ENCODE results near the gene OSBPL10.

OSBPL10 gene

GRCh38 chr3:31776016-31776415 is 205.0 kb downstream of the OSBPL10 start:
- Mint-ChIP-seq H3K36me3 (ENCODE audit: low read depth) (no peaks in the 10 kb centered on the region), H3K9me3 (peaks cover 5% of the 10 kb centered on the region), H3K4me3 (no peak overlapping the region), H3K4me1 (ENCODE audit: low read depth) (peaks cover 22% of the 10 kb centered on the region), H3K27me3 (peaks cover 7% of the 10 kb centered on the region), H3K27ac (no peak overlapping the region)

GRCh38 chr3:31775383-31775782 is 205.7 kb downstream of the OSBPL10 start:
- Mint-ChIP-seq H3K9me3 (peaks cover 5% of the 10 kb centered on the region), H3K4me3 (no peak overlapping the region), H3K4me1 (ENCODE audit: low read depth) (peaks cover 24% of the 10 kb centered on the region), H3K27me3 (peaks cover 7% of the 10 kb centered on the region), H3K27ac (peak overlapping the region; percentile 51), H3K36me3 (ENCODE audit: low read depth) (no peaks in the 10 kb centered on the region)

DNA sequence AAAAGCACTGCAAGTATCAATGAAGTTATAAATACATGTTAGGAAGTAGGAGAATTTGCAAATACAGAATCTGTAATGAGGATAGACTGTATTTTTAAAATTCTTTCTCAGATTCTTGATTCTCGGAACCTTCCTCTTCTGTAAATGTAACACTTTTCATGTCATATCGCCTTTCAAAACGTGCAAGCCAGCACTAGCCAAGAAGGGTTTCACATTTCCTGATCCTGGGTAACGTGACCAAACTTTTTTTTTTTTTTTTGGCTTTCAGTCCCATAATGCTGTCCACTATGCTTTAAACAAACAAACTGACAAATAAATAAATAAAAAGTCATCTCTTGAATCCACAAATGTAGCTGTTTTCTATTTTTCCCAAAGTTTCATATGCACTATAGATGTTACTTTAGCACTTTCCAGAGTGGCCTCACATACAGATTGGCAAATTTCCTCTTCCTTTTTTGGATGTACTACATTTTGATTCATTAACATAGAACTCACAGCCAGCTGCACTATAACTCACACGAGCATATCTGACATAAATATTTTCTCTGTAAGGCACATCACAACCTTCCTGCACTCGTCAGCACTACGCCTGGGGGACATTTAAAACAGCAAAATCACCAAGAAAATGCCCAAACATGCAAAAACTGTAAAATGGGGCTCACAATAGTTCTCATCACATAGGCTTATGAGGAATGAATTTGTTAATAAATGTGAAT is 208.1 kb downstream of the OSBPL10 start:
- no peaks in the 10 kb centered on the region for H3K9me3 Mint-ChIP-seq
- no peaks in the 10 kb centered on the region for H3K36me3 Mint-ChIP-seq (ENCODE audit: low read depth)
- peaks cover 28% of the 10 kb centered on the region for H3K4me1 Mint-ChIP-seq (ENCODE audit: low read depth)
- peak overlapping the region; percentile 83 for H3K27ac Mint-ChIP-seq
- no peak overlapping the region for H3K4me3 Mint-ChIP-seq
- peaks cover 7% of the 10 kb centered on the region for H3K27me3 Mint-ChIP-seq

DNA sequence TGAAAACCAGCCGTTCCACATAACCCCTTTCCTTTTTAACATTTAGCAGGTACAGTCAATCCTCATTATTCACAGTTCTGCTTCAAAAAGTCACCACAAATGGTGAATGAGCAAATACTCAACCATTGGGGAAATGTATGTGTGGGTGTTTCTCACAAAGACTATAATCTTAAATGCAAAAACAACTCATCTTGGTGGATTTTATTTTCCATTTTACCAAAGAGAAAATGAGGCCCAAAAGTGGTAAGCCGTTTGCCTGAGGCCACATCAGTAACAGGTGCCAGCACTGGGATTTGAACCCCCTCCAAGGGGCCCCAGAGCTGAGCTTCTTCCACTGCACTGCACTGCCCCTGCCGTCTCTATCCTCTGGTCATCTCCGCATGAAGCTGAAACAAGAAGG is 208.8 kb downstream of the OSBPL10 start:
- peaks cover 32% of the 10 kb centered on the region for H3K4me1 Mint-ChIP-seq (ENCODE audit: low read depth)
- peak overlapping the region; percentile 83 for H3K27ac Mint-ChIP-seq
- no peaks in the 10 kb centered on the region for H3K36me3 Mint-ChIP-seq (ENCODE audit: low read depth)
- peaks cover 7% of the 10 kb centered on the region for H3K27me3 Mint-ChIP-seq
- no peaks in the 10 kb centered on the region for H3K9me3 Mint-ChIP-seq
- H3K4me3 Mint-ChIP-seq, result no peak overlapping the region

GRCh38 chr3:31770822-31771326 is 210.2 kb downstream of the OSBPL10 start:
- H3K27ac Mint-ChIP-seq, result no peak overlapping the region
- H3K4me1 Mint-ChIP-seq (ENCODE audit: low read depth), result peaks cover 32% of the 10 kb centered on the region

GRCh38 chr3:31768479-31769125 is 212.5 kb downstream of the OSBPL10 start:
- H3K9me3 Mint-ChIP-seq, result no peaks in the 10 kb centered on the region
- no peak overlapping the region for H3K4me3 Mint-ChIP-seq
- H3K27me3 Mint-ChIP-seq, result no peaks in the 10 kb centered on the region
- H3K27ac Mint-ChIP-seq, result no peak overlapping the region
- H3K4me1 Mint-ChIP-seq (ENCODE audit: low read depth), result peaks cover 32% of the 10 kb centered on the region
- no peaks in the 10 kb centered on the region for H3K36me3 Mint-ChIP-seq (ENCODE audit: low read depth)

More at GRCh38 chr3:31770822-31771326, 210.2 kb downstream of the OSBPL10 start:
- Mint-ChIP-seq H3K4me3 (no peak overlapping the region), H3K27me3 (peaks cover 7% of the 10 kb centered on the region), H3K36me3 (ENCODE audit: low read depth) (no peaks in the 10 kb centered on the region), H3K9me3 (no peaks in the 10 kb centered on the region)

DNA sequence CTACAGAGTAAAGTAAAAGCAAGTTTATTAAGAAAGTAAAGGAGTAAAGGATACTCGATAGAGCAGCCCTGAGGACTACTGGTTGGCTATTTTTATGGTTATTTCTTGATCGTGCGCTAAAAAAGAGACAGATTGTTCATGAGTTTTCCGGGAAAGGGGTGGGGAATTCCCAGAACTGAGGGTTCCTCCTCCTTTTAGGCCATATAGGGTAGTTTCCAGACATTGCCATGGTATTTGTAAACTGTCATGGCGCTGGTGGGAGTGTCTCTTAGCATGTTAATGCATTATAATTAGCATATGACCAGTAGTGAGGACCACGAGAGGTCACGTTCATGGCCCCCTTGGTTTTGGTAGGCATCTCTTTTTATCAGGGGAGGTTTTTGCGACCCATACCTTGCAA is 213.1 kb downstream of the OSBPL10 start:
- Mint-ChIP-seq H3K27ac (no peak overlapping the region), H3K36me3 (ENCODE audit: low read depth) (no peaks in the 10 kb centered on the region), H3K4me1 (ENCODE audit: low read depth) (peaks cover 26% of the 10 kb centered on the region), H3K9me3 (no peaks in the 10 kb centered on the region), H3K4me3 (no peak overlapping the region), H3K27me3 (no peaks in the 10 kb centered on the region)

GRCh38 chr3:31766669-31767068 is 214.4 kb downstream of the OSBPL10 start:
- Mint-ChIP-seq H3K27ac (no peak overlapping the region), H3K9me3 (no peaks in the 10 kb centered on the region), H3K27me3 (no peaks in the 10 kb centered on the region), H3K4me1 (ENCODE audit: low read depth) (peaks cover 17% of the 10 kb centered on the region), H3K4me3 (no peak overlapping the region), H3K36me3 (ENCODE audit: low read depth) (no peaks in the 10 kb centered on the region)

- no peak overlapping the region for H3K4me3 Mint-ChIP-seq
- H3K27ac Mint-ChIP-seq, result no peak overlapping the region
- peaks cover 9% of the 10 kb centered on the region for H3K4me1 Mint-ChIP-seq (ENCODE audit: low read depth)
- no peaks in the 10 kb centered on the region for H3K36me3 Mint-ChIP-seq (ENCODE audit: low read depth)
- H3K9me3 Mint-ChIP-seq, result no peaks in the 10 kb centered on the region
- no peaks in the 10 kb centered on the region for H3K27me3 Mint-ChIP-seq
These were observed 215.2 kb downstream of the OSBPL10 start for GRCh38 chr3:31765871-31766270.

- Mint-ChIP-seq H3K9me3 (no peaks in the 10 kb centered on the region), H3K4me1 (ENCODE audit: low read depth) (peaks cover 5% of the 10 kb centered on the region), H3K4me3 (no peak overlapping the region)
These were observed 217.3 kb downstream of the OSBPL10 start for GRCh38 chr3:31763731-31764130.

GRCh38 chr3:31762888-31763351 is 218.1 kb downstream of the OSBPL10 start:
- Mint-ChIP-seq H3K9me3 (no peaks in the 10 kb centered on the region), H3K4me3 (no peak overlapping the region), H3K27ac (no peak overlapping the region), H3K4me1 (ENCODE audit: low read depth) (peaks cover 11% of the 10 kb centered on the region), H3K27me3 (no peaks in the 10 kb centered on the region), H3K36me3 (ENCODE audit: low read depth) (no peaks in the 10 kb centered on the region)

More at GRCh38 chr3:31763731-31764130, 217.3 kb downstream of the OSBPL10 start:
- no peaks in the 10 kb centered on the region for H3K36me3 Mint-ChIP-seq (ENCODE audit: low read depth)
- no peaks in the 10 kb centered on the region for H3K27me3 Mint-ChIP-seq
- H3K27ac Mint-ChIP-seq, result no peak overlapping the region

DNA sequence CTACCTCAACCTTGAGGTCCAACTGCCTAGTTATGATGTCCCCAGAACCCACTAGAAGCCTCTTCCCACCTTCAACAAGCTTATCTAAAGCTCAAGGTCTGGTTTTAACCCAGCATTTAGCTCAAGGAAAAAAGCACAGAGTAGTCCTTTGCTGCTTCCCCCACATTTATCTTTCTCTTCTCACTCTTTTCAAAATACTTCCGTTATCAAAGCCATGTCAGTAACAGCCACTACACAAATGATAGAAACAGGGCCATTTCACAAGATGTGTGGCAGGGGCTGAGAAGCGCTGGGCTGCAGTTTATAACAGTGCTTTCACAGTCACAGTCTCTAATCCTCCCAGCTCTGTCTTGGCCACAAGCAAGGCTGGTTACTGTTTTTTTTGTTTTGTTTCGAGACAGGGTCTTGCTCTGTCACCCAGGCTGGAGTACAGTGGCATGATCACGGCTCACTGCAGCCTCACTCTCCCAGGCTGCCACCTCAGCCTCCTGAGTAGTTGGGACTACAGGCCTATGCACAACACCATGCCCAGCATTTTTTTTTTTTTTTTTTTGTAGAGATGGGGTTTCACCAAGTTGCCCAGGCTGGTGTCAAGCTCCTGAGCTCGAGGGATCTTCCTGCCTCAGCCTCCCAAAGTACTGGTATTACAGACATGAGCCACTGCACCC is 218.8 kb downstream of the OSBPL10 start:
- Mint-ChIP-seq H3K4me1 (ENCODE audit: low read depth) (peaks cover 10% of the 10 kb centered on the region), H3K36me3 (ENCODE audit: low read depth) (no peaks in the 10 kb centered on the region), H3K27ac (no peak overlapping the region), H3K4me3 (no peak overlapping the region), H3K27me3 (no peaks in the 10 kb centered on the region), H3K9me3 (no peaks in the 10 kb centered on the region)

- H3K27ac Mint-ChIP-seq, result no peak overlapping the region
- peaks cover 21% of the 10 kb centered on the region for H3K4me1 Mint-ChIP-seq (ENCODE audit: low read depth)
- no peak overlapping the region for H3K4me3 Mint-ChIP-seq
- H3K27me3 Mint-ChIP-seq, result no peaks in the 10 kb centered on the region
- H3K9me3 Mint-ChIP-seq, result no peaks in the 10 kb centered on the region
- no peaks in the 10 kb centered on the region for H3K36me3 Mint-ChIP-seq (ENCODE audit: low read depth)
These were observed 220.4 kb downstream of the OSBPL10 start for GRCh38 chr3:31760654-31761053.

- H3K4me3 Mint-ChIP-seq, result no peak overlapping the region
- no peaks in the 10 kb centered on the region for H3K27me3 Mint-ChIP-seq
- H3K4me1 Mint-ChIP-seq (ENCODE audit: low read depth), result peaks cover 36% of the 10 kb centered on the region
- H3K27ac Mint-ChIP-seq, result no peak overlapping the region
- no peaks in the 10 kb centered on the region for H3K36me3 Mint-ChIP-seq (ENCODE audit: low read depth)
- H3K9me3 Mint-ChIP-seq, result no peaks in the 10 kb centered on the region
These were observed 222.6 kb downstream of the OSBPL10 start for GRCh38 chr3:31758322-31758965.

Measured in stimulated activated naive CD8-positive, alpha-beta T cell treated with anti-CD3 and anti-CD28 coated beads, Interleukin-15, Interleukin-2, amounts not matched to agents 100 ng/mL and 50 ng/mL, for 24 hours (primary cell).